NCI-H526 treated with DMSO at 0.1 percent for 48 hours (cell line): ENCODE measurements around the gene OR5K3.

Experiments
- DNase-seq: peaks from one replicate; lab custom pipeline; 2025; lab: John Stamatoyannopoulos, UW

OR5K3 gene

DNA sequence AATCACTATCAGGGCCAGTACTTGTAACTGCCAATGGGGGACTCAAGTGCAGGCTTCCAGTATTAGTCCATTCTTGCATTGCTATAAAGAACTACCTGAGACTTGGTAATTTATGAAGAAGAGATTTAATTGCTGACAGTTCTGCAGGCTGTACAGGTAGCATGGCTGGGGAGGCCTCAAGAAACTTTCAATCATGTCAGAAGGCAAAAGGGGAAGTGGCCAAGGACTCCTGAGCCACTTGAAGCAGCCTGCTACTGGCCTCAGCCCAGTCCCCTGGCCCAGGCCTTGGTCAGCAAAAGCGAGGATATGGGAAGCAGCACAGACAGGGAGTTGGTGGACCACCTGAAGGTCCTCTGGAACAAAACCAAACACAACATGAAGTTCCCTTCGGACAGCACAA lies 43.3 kb downstream of the OR5K3 start:
- DNase-seq, result no peak

DNA sequence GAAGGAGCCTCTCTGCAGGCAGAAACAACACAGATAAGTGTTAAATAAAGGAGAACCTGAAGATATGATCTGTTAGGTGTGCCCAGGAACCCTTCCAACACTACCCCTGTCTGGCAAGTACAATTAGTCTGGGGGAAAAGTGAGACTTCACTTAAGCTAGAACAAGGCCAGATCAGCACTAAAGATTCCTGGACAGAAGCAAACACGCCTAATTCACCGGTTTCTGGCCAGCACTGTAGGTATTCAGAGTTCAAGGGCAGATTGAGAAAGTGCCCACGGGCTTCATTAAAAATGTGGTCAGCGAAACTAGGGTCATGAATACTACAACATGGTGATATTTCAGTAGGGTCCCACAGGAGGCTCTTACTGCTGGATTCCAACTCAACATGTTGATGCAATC lies 43.9 kb downstream of the OR5K3 start:
- DNase-seq, result no peak

DNA sequence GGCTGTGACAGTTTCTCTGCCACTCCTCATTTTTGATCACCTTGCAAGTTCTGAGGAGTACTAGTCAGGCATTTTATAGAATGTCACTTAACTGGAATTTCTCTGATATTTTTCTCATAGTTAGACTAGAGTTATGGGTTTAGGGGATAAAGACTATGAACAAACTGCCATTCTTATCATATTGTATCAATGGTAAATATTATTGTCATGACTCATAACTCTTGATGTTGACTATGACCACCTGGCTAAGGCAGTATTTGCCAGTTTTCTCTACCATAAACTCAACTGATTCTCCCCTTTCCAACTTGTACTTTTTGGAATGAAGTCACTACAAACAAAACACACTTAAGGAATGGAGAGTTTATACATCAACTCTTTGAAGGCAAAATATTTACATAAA lies 49.8 kb downstream of the OR5K3 start:
- no peak for DNase-seq
